Fibroblast of the aortic adventitia (primary cell): Measurements from ENCODE around the gene PFDN4. TPM values are rescaled to one million over a fixed set of nuclear protein-coding genes. Genes with fewer than 3 reads are reported as not detected.

Experiments
- DNase-seq: peaks from one replicate; pipeline ENCODE4 v3.0.0-alpha.2; 2010; ENCODE audit warnings: low read depth
- H3K4me3 ChIP-seq: 2 replicates; pipeline ENCODE4 v1.5.1; 2011; ENCODE audit warnings: low read depth, mild to moderate bottlenecking, control low read depth, low read length, moderate library complexity
- total RNA-seq: library from RNA; depleted of rRNA; stranded (reverse); fragments of >200 nt; gene quantifications from 2 replicates; pipeline ENCODE4 v1.2.3, GENCODE V29; 2012; ENCODE audit warnings: low replicate concordance
- TF ChIP-seq, protein P1 (sequence below): IDR thresholded peaks from 2 replicates; pipeline ENCODE4 v1.5.1; 2011; ENCODE audit warnings: mild to moderate bottlenecking, low read length, control low read depth, inconsistent platforms; ENCODE audit not compliant: insufficient read depth

PFDN4 gene
- total RNA-seq, 1 donor = 149 TPM

DNA sequence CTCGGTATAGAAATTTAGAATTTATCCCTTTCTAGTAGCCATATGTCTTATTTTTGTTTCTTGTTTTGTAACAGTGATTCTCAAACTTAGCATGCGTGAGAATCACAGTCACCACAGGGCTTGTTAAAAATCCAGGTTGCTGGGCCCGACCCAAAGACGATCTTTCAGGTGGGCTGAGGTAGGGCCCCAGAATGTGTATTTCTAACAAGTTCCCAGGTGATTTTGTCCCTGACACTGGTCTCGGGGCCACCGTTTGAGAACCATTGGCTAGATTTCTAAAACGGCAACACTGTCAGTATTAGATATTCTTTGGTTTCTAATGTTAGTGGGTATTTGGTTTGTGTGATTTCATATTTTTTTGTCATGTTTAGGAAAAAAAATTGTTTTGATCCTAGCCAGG is 9.9 kb downstream of the PFDN4 start:
- TF ChIP-seq, protein P1, sequence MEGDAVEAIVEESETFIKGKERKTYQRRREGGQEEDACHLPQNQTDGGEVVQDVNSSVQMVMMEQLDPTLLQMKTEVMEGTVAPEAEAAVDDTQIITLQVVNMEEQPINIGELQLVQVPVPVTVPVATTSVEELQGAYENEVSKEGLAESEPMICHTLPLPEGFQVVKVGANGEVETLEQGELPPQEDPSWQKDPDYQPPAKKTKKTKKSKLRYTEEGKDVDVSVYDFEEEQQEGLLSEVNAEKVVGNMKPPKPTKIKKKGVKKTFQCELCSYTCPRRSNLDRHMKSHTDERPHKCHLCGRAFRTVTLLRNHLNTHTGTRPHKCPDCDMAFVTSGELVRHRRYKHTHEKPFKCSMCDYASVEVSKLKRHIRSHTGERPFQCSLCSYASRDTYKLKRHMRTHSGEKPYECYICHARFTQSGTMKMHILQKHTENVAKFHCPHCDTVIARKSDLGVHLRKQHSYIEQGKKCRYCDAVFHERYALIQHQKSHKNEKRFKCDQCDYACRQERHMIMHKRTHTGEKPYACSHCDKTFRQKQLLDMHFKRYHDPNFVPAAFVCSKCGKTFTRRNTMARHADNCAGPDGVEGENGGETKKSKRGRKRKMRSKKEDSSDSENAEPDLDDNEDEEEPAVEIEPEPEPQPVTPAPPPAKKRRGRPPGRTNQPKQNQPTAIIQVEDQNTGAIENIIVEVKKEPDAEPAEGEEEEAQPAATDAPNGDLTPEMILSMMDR = no peak
- no peak for DNase-seq
- no peak overlapping the region for H3K4me3 ChIP-seq

DNA sequence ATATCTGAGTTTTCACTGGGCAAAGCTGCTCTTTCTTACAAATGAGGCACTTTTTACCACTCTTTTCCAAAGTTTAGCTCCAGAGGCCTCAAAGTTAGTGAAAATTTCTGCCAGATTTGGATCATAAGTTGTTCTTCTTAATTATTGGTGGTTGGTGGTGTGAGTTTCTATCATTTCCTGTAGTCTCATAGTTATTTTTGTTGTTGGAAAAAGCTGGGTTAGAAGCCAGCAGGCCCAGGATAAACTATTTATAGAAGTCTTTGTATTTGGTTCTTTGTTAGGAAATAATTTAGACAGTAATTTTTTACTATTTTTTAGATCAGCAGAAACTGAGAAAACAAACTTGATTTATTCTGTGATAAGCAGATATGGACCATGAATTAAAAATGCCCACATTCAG is 10.6 kb downstream of the PFDN4 start:
- no peak for DNase-seq
- no peak overlapping the region for H3K4me3 ChIP-seq
- TF ChIP-seq, protein P1 = no peak

DNA sequence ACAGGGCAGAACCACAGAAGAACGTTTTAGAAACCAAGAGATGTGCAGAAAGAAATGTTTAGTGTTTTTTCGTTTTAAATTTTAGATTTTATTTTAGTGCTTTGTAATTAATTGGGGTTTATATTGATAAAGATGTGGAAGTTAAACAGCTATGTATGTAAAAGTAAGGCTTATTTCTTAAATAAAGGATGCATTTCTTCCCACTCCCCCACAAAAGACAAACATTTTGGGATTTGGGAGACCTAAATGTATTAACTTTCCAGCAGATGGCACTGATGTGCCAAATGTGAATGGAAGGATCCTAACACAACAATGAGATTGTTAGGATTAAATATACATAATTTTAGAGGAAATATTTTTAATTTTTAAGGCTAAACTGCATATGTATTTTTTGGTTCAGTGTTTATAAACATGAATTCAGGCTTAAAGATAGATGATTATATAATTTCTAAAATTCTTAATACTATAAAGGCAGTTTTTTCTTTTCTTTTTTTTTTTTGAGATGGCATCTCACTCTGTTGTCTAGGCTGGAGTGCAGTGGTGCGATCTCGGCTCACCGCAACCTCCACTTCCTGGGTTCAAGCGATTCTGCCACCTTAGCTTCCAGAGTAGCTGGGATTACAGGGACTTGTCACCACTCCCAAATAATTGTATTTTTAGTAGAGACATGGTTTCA is 12.0 kb downstream of the PFDN4 start:
- no peak overlapping the region for H3K4me3 ChIP-seq
- TF ChIP-seq, protein P1 = peak; percentile 65
- peak; percentile 84 for DNase-seq

DNA sequence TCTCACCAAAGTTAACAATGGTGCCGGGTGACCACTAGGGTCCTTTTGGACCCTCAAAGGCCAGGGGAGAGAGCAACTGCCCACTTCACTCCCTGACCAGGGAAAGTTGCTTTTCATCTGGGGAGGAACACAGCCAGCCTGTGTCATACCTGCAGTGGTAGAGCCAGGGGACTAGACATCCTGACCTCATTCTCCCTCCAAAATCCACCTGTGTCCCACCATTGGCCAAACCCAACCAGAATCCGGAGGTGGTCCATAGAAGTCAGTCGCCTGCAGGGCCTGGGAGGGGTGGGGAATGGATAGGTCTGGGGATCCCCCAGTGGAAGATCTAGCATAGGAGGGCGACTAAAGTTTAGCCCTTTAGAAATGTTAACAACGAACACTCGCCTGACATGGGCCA is 12.8 kb downstream of the PFDN4 start:
- H3K4me3 ChIP-seq = no peak overlapping the region
- no peak for DNase-seq
- TF ChIP-seq, protein P1 = no peak

DNA sequence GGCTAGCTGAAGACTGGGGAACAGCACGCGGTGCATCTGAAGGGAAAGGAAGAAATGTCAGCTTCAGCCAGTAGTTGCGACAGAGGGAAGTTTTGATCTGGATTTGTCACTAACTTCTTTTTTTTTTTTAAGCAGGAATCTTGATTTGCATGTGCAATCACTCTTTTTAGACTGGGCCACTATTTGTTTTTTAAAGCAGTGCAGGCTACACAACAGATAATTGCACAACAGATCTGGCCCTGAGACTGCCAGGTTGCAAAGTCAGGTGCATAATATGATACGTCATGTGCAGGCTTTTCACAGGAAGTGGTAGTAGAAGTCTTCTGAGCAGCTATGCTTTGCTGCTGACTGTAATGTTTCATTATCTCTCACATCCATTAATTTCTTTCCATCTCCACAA is 13.5 kb downstream of the PFDN4 start:
- no peak for DNase-seq
- TF ChIP-seq, protein P1 = no peak
- no peak overlapping the region for H3K4me3 ChIP-seq

DNA sequence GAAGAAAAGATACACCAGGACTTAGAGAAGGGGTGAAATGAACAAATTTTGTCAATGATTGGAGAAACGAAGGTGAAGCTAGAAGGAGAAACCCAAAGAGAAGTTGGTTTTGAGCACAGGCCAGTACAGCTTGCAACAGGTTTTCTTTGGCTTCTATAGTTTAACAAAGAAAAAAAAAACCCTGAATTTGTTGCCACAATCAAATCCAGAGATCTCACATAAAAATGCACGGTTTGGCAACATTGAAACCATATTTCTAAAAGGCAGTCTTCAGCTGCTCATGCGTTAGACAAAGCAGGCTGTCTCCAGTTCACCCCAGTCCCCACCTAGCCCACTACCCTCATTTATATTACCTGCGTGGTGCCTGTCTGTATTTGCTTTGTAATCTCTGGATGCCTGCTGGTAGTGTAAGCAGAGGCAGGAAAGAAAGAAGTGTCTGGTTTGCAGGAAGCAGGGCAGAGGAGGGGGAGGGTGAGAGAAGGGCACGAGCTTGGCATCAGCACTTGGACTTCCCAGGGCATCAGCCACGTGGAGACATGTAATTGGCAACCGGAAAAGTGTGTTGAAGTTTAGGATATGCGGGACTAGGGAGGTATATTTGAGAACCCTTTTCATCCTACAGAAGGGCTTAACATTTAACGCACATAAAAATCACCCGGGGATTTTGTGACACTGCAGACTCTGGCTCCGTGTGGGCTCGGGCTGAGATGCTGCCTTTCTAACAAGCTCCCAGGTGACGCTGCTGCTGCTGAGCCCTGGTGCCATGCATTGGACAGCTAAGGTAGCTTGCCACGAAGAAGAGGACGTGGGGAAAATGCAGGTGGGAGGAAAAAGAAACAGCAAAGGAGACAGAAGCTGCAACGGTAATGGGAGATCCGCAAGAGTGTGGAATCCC is 14.4 kb downstream of the PFDN4 start:
- TF ChIP-seq, protein P1 = no peak
- DNase-seq = peak; percentile 67
- no peak overlapping the region for H3K4me3 ChIP-seq
